Measurements from ENCODE around the gene TMC4.
"Not testable (repeated sequence)": the region's sequence is repeated elsewhere in the genome, so short reads cannot be mapped to it uniquely, and the experiment has no call there.

Gene TMC4

GRCh38 chr19:54172471-54173358 is at the start of gene TMC4:
Gene TMC4 (minus strand): TSS chr19:54173160. CDS start chr19:54173117, 43 bp downstream.
- FAIRE-seq: peak; percentile 78

GRCh38 chr19:54221947-54222346 is 49.0 kb upstream of the TMC4 start:
- not testable (repeated sequence) for FAIRE-seq

- FAIRE-seq: not testable (repeated sequence)
These were observed 46.7 kb upstream of the TMC4 start for GRCh38 chr19:54219702-54220101.

GRCh38 chr19:54218960-54219661 is 46.2 kb upstream of the TMC4 start:
- FAIRE-seq: no peak

- no peak for FAIRE-seq
These were observed 45.3 kb upstream of the TMC4 start for GRCh38 chr19:54218259-54218658.

GRCh38 chr19:54217517-54218247 is 44.7 kb upstream of the TMC4 start:
- FAIRE-seq: not testable (repeated sequence)

GRCh38 chr19:54216869-54217268 is 43.9 kb upstream of the TMC4 start:
- FAIRE-seq: no peak

- not testable (repeated sequence) for FAIRE-seq
These were observed 41.8 kb upstream of the TMC4 start for GRCh38 chr19:54214734-54215133.

GRCh38 chr19:54214217-54214616 is 41.3 kb upstream of the TMC4 start:
- FAIRE-seq: not testable (repeated sequence)

GRCh38 chr19:54211235-54211634 is 38.3 kb upstream of the TMC4 start:
- no peak for FAIRE-seq

GRCh38 chr19:54209811-54210494 is 37.0 kb upstream of the TMC4 start:
- peak; percentile 94 for FAIRE-seq

GRCh38 chr19:54209058-54209810 is 36.3 kb upstream of the TMC4 start:
- FAIRE-seq: no peak

GRCh38 chr19:54208784-54209057 is 35.8 kb upstream of the TMC4 start:
- peak; percentile 49 for FAIRE-seq

GRCh38 chr19:54207983-54208783 is 35.2 kb upstream of the TMC4 start:
- FAIRE-seq: peak; percentile 82

- no peak for FAIRE-seq
These were observed 34.7 kb upstream of the TMC4 start for GRCh38 chr19:54207676-54207982.

GRCh38 chr19:54207193-54207592 is 34.2 kb upstream of the TMC4 start:
- FAIRE-seq: not testable (repeated sequence)

- no peak for FAIRE-seq
These were observed 33.8 kb upstream of the TMC4 start for GRCh38 chr19:54206831-54207177.

- no peak for FAIRE-seq
These were observed 33.3 kb upstream of the TMC4 start for GRCh38 chr19:54206030-54206830.

GRCh38 chr19:54204767-54205468 is 32.0 kb upstream of the TMC4 start:
- no peak for FAIRE-seq

- no peak for FAIRE-seq
These were observed 30.2 kb upstream of the TMC4 start for GRCh38 chr19:54203151-54203611.
